Lower leg skin (tissue), 4 donors: Measurements from ENCODE around the gene MEIS3. TPM values are rescaled to one million over a fixed set of nuclear protein-coding genes. Genes with fewer than 3 reads are reported as not detected.
A peak's percentile ranks its signal among the peaks of the same experiment; 100 is the strongest.

ENCODE experiments used
- DNase-seq, 2 donors: peaks; one replicate each; pipeline ENCODE4 v3.0.0-alpha.2; 2019; ENCODE audit warnings: low spot score in 2 of 2
- H3K4me3 ChIP-seq: fragments of 200-600 bp; sonication (generic); 2 replicates; pipeline ENCODE4 v1.5.1; 2017; ENCODE audit warnings: mild to moderate bottlenecking, low read depth; ENCODE audit not compliant: poor library complexity, severe bottlenecking
- CTCF ChIP-seq, 3 donors: fragments of 450-650 bp; IDR thresholded peaks; one replicate each; pipeline ENCODE4 v1.5.1; 2016; ENCODE audit warnings: antibody characterized with exemption in 3 of 3, mild to moderate bottlenecking in 3 of 3, moderate library complexity in 2 of 3
- POLR2A ChIP-seq, 2 donors: fragments of 450-650 bp; IDR thresholded peaks; one replicate each; pipeline ENCODE4 v1.6.1; 2016 to 2017; ENCODE audit warnings: antibody characterized with exemption in 2 of 2, mild to moderate bottlenecking in 1 of 2, moderate library complexity in 1 of 2
- WGBS, 2 donors: methylation state at CpG; one replicate each; pipeline ENCODE4 v1.1.5; 2018; 5-methylcytosine and 5-hydroxymethylcytosine counted together
- intact Hi-C: fragments of 100-400 bp; cut with DNase I; formaldehyde crosslinking; loops from one replicate; pipeline ENCODE4 v1.15.0; 2023; ENCODE audit warnings: low total_unique reads
- total RNA-seq, 4 donors: library from RNA; depleted of rRNA; stranded (reverse); fragments of >200 nt; gene quantifications; one replicate each; pipeline ENCODE4 v1.1.0, GENCODE V29; 2016

MEIS3 gene
- total RNA-seq, 4 donors from 2014 or later: 1.9 to 8.5 (median 4.6) TPM

GRCh38 chr19:47404334-47405196, 14.8 kb downstream of the MEIS3 start:
- no peak for DNase-seq
- H3K4me3 ChIP-seq: no peak overlapping the region
- TF ChIP-seq CTCF (IDR thresholded peaks at IDR 0.05) (no peak), POLR2A (IDR thresholded peaks at IDR 0.05) (no peak)
- WGBS, 2 donors: 77 to 79% methylated on average over 9 of the region's 9 CpGs
- intact Hi-C loops: loop anchor here (10.0 kb wide), 1 partner anchor 100 kb away; the partner anchor contains the start of gene C5AR1

GRCh38 chr19:47402504-47402903, 16.8 kb downstream of the MEIS3 start:
- no peak for DNase-seq
- 80 to 82% methylated on average over 16 of the region's 16 CpGs for WGBS, 2 donors
- no peak overlapping the region for H3K4me3 ChIP-seq
- intact Hi-C loops: loop anchor here (10.0 kb wide), 1 partner anchor 98 kb away; the partner anchor contains the start of gene C5AR1
- no peak for TF ChIP-seq CTCF (IDR thresholded peaks at IDR 0.05)
- TF ChIP-seq POLR2A (IDR thresholded peaks at IDR 0.05): no peak

- intact Hi-C loops: no loop called here
- no peak for DNase-seq
- TF ChIP-seq CTCF (IDR thresholded peaks at IDR 0.05) (no peak), POLR2A (IDR thresholded peaks at IDR 0.05) (no peak)
- 51 to 55% methylated on average over 24 of the region's 24 CpGs for WGBS, 2 donors
- no peak overlapping the region for H3K4me3 ChIP-seq
Measured at GRCh38 chr19:47398707-47399597, 20.4 kb downstream of the MEIS3 start.

GRCh38 chr19:47391510-47392223, 27.7 kb downstream of the MEIS3 start:
- intact Hi-C loops: no loop called here
- TF ChIP-seq POLR2A (IDR thresholded peaks at IDR 0.05) (no peak), CTCF (IDR thresholded peaks at IDR 0.05) (peak in 2 of 3 donors; percentile 12 to 62)
- 35% methylated on average over 15 of the region's 15 CpGs for WGBS, 2 donors
- no peak overlapping the region for H3K4me3 ChIP-seq
- DNase-seq: peak; percentile 60 to 93
